ENCODE measurements around the gene DDRGK1. TPM values are rescaled to one million over a fixed set of nuclear protein-coding genes. Genes with fewer than 3 reads are reported as not detected.

Gene DDRGK1
- total RNA-seq, 1 donor from 2014 or later = 47.8 TPM

- peak; percentile 63 for ATAC-seq
Observed at GRCh38 chr20:3235666-3236324, 31.3 kb upstream of the DDRGK1 start.

GRCh38 chr20:3233991-3234498, 29.6 kb upstream of the DDRGK1 start:
- ATAC-seq = no peak

GRCh38 chr20:3233131-3233990, 28.9 kb upstream of the DDRGK1 start:
- no peak for ATAC-seq

GRCh38 chr20:3231889-3232588, 27.6 kb upstream of the DDRGK1 start:
- ATAC-seq = no peak

- no peak for ATAC-seq
Observed at GRCh38 chr20:3231116-3231515, 26.6 kb upstream of the DDRGK1 start.

- no peak for ATAC-seq
Observed at GRCh38 chr20:3229798-3230197, 25.3 kb upstream of the DDRGK1 start.

- no peak for ATAC-seq
Observed at GRCh38 chr20:3229158-3229557, 24.7 kb upstream of the DDRGK1 start.

GRCh38 chr20:3228750-3229032, 24.2 kb upstream of the DDRGK1 start:
- no peak for ATAC-seq

- no peak for ATAC-seq
Observed at GRCh38 chr20:3227936-3228749, 23.7 kb upstream of the DDRGK1 start.

- ATAC-seq = peak; percentile 61
Observed at GRCh38 chr20:3227506-3227905, 23.0 kb upstream of the DDRGK1 start.

GRCh38 chr20:3226864-3227263, 22.4 kb upstream of the DDRGK1 start:
- ATAC-seq = no peak

- ATAC-seq = no peak
Observed at GRCh38 chr20:3226093-3226492, 21.6 kb upstream of the DDRGK1 start.

GRCh38 chr20:3224681-3225421, 20.4 kb upstream of the DDRGK1 start:
- ATAC-seq = peak; percentile 62

GRCh38 chr20:3223994-3224680, 19.7 kb upstream of the DDRGK1 start:
- ATAC-seq = no peak

- no peak for ATAC-seq
Observed at GRCh38 chr20:3223651-3223993, 19.1 kb upstream of the DDRGK1 start.

- peak; percentile 11 for ATAC-seq
Observed at GRCh38 chr20:3222635-3223600, 18.4 kb upstream of the DDRGK1 start.

GRCh38 chr20:3221398-3222226, 17.1 kb upstream of the DDRGK1 start:
- ATAC-seq = peak; percentile 82

GRCh38 chr20:3218307-3218988, 14.0 kb upstream of the DDRGK1 start:
- peak; percentile 69 for ATAC-seq

Data from esophagus mucosa (tissue), 1 donor.